Suprapubic skin (tissue), 4 donors: ENCODE measurements around the gene SCP2. TPM values are rescaled to one million over a fixed set of nuclear protein-coding genes. Genes with fewer than 3 reads are reported as not detected.

Source experiments
- DNase-seq, 2 donors: peaks; one replicate each; pipeline ENCODE4 v3.0.0-alpha.2; 2019; ENCODE audit warnings: low spot score in 2 of 2
- H3K27ac ChIP-seq: fragments of 200-600 bp; sonication (generic); one replicate; pipeline ENCODE4 v1.5.1; 2019
- H3K27me3 ChIP-seq: fragments of 200-600 bp; sonication (generic); one replicate; pipeline ENCODE4 v1.5.1; 2019
- H3K36me3 ChIP-seq: fragments of 200-600 bp; sonication (generic); one replicate; pipeline ENCODE4 v1.5.1; 2019
- H3K4me1 ChIP-seq: fragments of 200-600 bp; sonication (generic); one replicate; pipeline ENCODE4 v1.5.1; 2019
- H3K4me3 ChIP-seq: fragments of 200-600 bp; sonication (generic); one replicate; pipeline ENCODE4 v1.5.1; 2019; ENCODE audit warnings: mild to moderate bottlenecking
- H3K9me3 ChIP-seq: fragments of 200-600 bp; sonication (generic); one replicate; pipeline ENCODE4 v1.5.1; 2019
- CTCF ChIP-seq, 2 donors: fragments of 200-600 bp in 1 of 2; fragments of 450-650 bp in 1 of 2; sonication (generic) in 1 of 2; IDR thresholded peaks; one replicate each; pipeline ENCODE4 v1.5.1; 2016 to 2019; ENCODE audit warnings: antibody characterized with exemption in 2 of 2, mild to moderate bottlenecking in 1 of 2, moderate library complexity in 1 of 2
- EP300 ChIP-seq: sonication (generic); formaldehyde crosslinking; IDR thresholded peaks from one replicate; pipeline ENCODE4 v1.6.1; 2017; ENCODE audit warnings: antibody characterized with exemption
- POLR2A ChIP-seq, 2 donors: fragments of 450-650 bp; IDR thresholded peaks; one replicate each; pipeline ENCODE4 v1.6.1; 2017; ENCODE audit warnings: antibody characterized with exemption in 2 of 2, mild to moderate bottlenecking in 2 of 2, moderate library complexity in 2 of 2
- POLR2AphosphoS5 ChIP-seq, 3 donors: sonication (generic); formaldehyde crosslinking; IDR thresholded peaks; one replicate each; pipeline ENCODE4 v1.6.1; 2017; ENCODE audit warnings: antibody characterized with exemption in 3 of 3
- WGBS: methylation state at CpG from one replicate; pipeline ENCODE4 v1.1.5; 2018; 5-methylcytosine and 5-hydroxymethylcytosine counted together
- total RNA-seq, 4 donors: library from RNA; depleted of rRNA; stranded (reverse); fragments of >200 nt; gene quantifications; one replicate each; pipeline ENCODE4 v1.1.0, GENCODE V29; 2016

The SCP2 gene
- total RNA-seq, 4 donors from 2014 or later = 64.5 to 122 (median 113) TPM

- Histone ChIP-seq H3K27me3 (no peaks in the 10 kb centered on the region), H3K27ac (no peak overlapping the region), H3K9me3 (no peaks in the 10 kb centered on the region), H3K4me1 (peaks cover 3% of the 10 kb centered on the region), H3K4me3 (no peak overlapping the region), H3K36me3 (peaks cover 26% of the 10 kb centered on the region)
- TF ChIP-seq POLR2A (IDR thresholded peaks at IDR 0.05) (no peak), EP300 (no peak)
- WGBS = 80% methylated on average over 8 of the region's 8 CpGs
- DNase-seq = no peak
These were observed 158.3 kb downstream of the SCP2 start for GRCh38 chr1:53085405-53085804.

- Histone ChIP-seq H3K4me1 (peaks cover 3% of the 10 kb centered on the region), H3K36me3 (peaks cover 15% of the 10 kb centered on the region), H3K9me3 (no peaks in the 10 kb centered on the region), H3K27me3 (no peaks in the 10 kb centered on the region), H3K4me3 (no peak overlapping the region), H3K27ac (no peak overlapping the region)
- whole genome bisulfite sequencing = 82% methylated on average over 1 of the region's 4 CpGs
- no peak for TF ChIP-seq CTCF (IDR thresholded peaks at IDR 0.05)
- TF ChIP-seq POLR2AphosphoS5 (IDR thresholded peaks at IDR 0.05) = no peak
- TF ChIP-seq POLR2A (IDR thresholded peaks at IDR 0.05) = no peak
- TF ChIP-seq EP300 = no peak
- DNase-seq = no peak
These were observed 159.5 kb downstream of the SCP2 start for GRCh38 chr1:53086491-53087070.

GRCh38 chr1:53087332-53088285, 160.5 kb downstream of the SCP2 start:
- TF ChIP-seq CTCF (IDR thresholded peaks at IDR 0.05) (no peak), POLR2A (IDR thresholded peaks at IDR 0.05) (no peak), POLR2AphosphoS5 (IDR thresholded peaks at IDR 0.05) (no peak)
- no peak for DNase-seq
- Histone ChIP-seq H3K27ac (no peak overlapping the region), H3K36me3 (peaks cover 7% of the 10 kb centered on the region), H3K4me3 (no peak overlapping the region), H3K4me1 (peaks cover 3% of the 10 kb centered on the region), H3K9me3 (no peaks in the 10 kb centered on the region), H3K27me3 (no peaks in the 10 kb centered on the region)
- 75% methylated on average over 20 of the region's 27 CpGs for WGBS

- Histone ChIP-seq H3K4me1 (peaks cover 3% of the 10 kb centered on the region), H3K36me3 (peaks cover 4% of the 10 kb centered on the region), H3K4me3 (no peak overlapping the region), H3K9me3 (no peaks in the 10 kb centered on the region), H3K27me3 (no peaks in the 10 kb centered on the region), H3K27ac (no peak overlapping the region)
- no peak for DNase-seq
- WGBS = 81% methylated on average over 13 of the region's 19 CpGs
- no peak for TF ChIP-seq EP300
- TF ChIP-seq POLR2A (IDR thresholded peaks at IDR 0.05) = no peak
- no peak for TF ChIP-seq CTCF (IDR thresholded peaks at IDR 0.05)
- TF ChIP-seq POLR2AphosphoS5 (IDR thresholded peaks at IDR 0.05) = no peak
These were observed 161.7 kb downstream of the SCP2 start for GRCh38 chr1:53088616-53089300.

GRCh38 chr1:53089478-53090226, 162.6 kb downstream of the SCP2 start:
- no peak for DNase-seq
- Histone ChIP-seq H3K36me3 (peaks cover under 1% of the 10 kb centered on the region), H3K27me3 (no peaks in the 10 kb centered on the region), H3K27ac (no peak overlapping the region), H3K4me3 (no peak overlapping the region), H3K9me3 (no peaks in the 10 kb centered on the region), H3K4me1 (no peaks in the 10 kb centered on the region)
- no peak for TF ChIP-seq POLR2AphosphoS5 (IDR thresholded peaks at IDR 0.05)
- no peak for TF ChIP-seq EP300
- TF ChIP-seq POLR2A (IDR thresholded peaks at IDR 0.05) = no peak
- TF ChIP-seq CTCF (IDR thresholded peaks at IDR 0.05) = no peak
- WGBS = 74% methylated on average over 11 of the region's 11 CpGs
